ENCODE data around the gene ATN1.

- TF ChIP-seq CTCF (IDR thresholded peaks at IDR 0.05) (no peak), POLR2A (IDR thresholded peaks at IDR 0.05) (no peak)
Measured at GRCh38 chr12:6941267-6941666, 13.5 kb downstream of the ATN1 start.
